Suprapubic skin (tissue), 3 donors: ENCODE data around the gene CDH4.

Experiments used
- POLR2A ChIP-seq, 2 donors: fragments of 450-650 bp; IDR thresholded peaks; one replicate each; pipeline ENCODE4 v1.6.1; 2017; ENCODE audit warnings: antibody characterized with exemption in 2 of 2, mild to moderate bottlenecking in 2 of 2, moderate library complexity in 2 of 2
- TF ChIP-seq, protein P1 (sequence below), 2 donors: fragments of 200-600 bp in 1 of 2; fragments of 450-650 bp in 1 of 2; sonication (generic) in 1 of 2; IDR thresholded peaks; one replicate each; pipeline ENCODE4 v1.5.1; 2016 to 2019; ENCODE audit warnings: antibody characterized with exemption in 2 of 2, mild to moderate bottlenecking in 1 of 2, moderate library complexity in 1 of 2

DNA sequence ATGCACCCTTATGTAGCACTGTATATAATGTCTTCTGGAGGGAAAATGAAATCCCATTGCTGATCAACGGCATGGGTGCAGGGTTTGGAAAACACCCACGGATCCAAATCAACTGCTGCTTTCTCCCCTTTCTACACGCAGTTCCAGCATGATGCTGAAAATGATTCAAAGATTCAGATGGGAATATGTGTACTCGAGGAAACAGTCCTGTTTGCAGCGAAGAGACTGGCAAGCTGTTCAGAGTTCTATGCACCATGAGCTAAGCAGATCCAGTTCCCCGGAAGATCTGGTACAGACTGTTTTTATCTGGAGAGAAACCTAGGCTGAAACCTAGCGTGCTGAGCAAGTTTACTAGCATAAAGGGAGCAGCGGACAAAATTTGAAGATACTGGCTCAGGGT, 47.9 kb upstream of the CDH4 start:
- TF ChIP-seq POLR2A (IDR thresholded peaks at IDR 0.05) = no peak
- TF ChIP-seq, protein P1, sequence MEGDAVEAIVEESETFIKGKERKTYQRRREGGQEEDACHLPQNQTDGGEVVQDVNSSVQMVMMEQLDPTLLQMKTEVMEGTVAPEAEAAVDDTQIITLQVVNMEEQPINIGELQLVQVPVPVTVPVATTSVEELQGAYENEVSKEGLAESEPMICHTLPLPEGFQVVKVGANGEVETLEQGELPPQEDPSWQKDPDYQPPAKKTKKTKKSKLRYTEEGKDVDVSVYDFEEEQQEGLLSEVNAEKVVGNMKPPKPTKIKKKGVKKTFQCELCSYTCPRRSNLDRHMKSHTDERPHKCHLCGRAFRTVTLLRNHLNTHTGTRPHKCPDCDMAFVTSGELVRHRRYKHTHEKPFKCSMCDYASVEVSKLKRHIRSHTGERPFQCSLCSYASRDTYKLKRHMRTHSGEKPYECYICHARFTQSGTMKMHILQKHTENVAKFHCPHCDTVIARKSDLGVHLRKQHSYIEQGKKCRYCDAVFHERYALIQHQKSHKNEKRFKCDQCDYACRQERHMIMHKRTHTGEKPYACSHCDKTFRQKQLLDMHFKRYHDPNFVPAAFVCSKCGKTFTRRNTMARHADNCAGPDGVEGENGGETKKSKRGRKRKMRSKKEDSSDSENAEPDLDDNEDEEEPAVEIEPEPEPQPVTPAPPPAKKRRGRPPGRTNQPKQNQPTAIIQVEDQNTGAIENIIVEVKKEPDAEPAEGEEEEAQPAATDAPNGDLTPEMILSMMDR (IDR thresholded peaks at IDR 0.05) = no peak
